ENCODE results near the gene MBNL2.

DNA sequence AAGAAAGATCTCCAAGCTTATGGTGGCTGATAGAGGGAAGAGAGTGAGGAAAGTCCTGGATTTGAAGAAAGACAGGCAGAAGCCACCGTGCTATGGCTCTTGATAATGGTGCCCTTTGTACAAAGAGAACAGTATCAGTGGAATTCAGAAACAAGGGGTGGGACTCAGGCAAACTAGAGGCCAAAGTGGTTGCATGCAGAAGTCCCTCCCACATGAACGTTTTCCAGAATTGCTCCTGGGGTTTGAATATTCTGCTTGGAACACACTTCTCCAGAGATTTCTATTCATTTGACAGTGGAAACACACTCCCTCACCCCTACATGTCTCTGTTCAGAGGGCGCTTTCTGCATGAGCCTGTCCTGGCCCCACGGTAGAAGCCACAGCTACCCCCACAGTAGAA is 10.1 kb upstream of the MBNL2 start:
- TF ChIP-seq, protein P1, sequence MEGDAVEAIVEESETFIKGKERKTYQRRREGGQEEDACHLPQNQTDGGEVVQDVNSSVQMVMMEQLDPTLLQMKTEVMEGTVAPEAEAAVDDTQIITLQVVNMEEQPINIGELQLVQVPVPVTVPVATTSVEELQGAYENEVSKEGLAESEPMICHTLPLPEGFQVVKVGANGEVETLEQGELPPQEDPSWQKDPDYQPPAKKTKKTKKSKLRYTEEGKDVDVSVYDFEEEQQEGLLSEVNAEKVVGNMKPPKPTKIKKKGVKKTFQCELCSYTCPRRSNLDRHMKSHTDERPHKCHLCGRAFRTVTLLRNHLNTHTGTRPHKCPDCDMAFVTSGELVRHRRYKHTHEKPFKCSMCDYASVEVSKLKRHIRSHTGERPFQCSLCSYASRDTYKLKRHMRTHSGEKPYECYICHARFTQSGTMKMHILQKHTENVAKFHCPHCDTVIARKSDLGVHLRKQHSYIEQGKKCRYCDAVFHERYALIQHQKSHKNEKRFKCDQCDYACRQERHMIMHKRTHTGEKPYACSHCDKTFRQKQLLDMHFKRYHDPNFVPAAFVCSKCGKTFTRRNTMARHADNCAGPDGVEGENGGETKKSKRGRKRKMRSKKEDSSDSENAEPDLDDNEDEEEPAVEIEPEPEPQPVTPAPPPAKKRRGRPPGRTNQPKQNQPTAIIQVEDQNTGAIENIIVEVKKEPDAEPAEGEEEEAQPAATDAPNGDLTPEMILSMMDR (IDR thresholded peaks at IDR 0.05; ENCODE audit: low read depth, low read length, poor library complexity, severe bottlenecking) = no peak
- no peak for TF ChIP-seq EZH2phosphoT487 (IDR thresholded peaks at IDR 0.05; ENCODE audit: borderline replicate concordance, low read length)

All from DOHH2 (cell line).